Caco-2 (cell line): ENCODE measurements around the gene BPGM. TPM values are rescaled to one million over a fixed set of nuclear protein-coding genes. Genes with fewer than 3 reads are reported as not detected.

Experiments
- BruUV-seq: library from RNA; stranded (reverse); fragments of 400-500 nt; replicated peaks from 2 replicates; lab custom pipeline; 2021; lab: Mats Ljungman, UMichigan
- CTCF ChIA-PET: fragments of 300-600 bp; sonication (Branson Sonifier 250); formaldehyde crosslinking; loops from one replicate; lab custom pipeline; 2022; ENCODE audit warnings: antibody characterized with exemption; lab: Charles Lee
- POLR2A ChIA-PET: fragments of 300-600 bp; sonication (Branson Sonifier 250); formaldehyde crosslinking; loops from one replicate; lab custom pipeline; 2022; ENCODE audit warnings: antibody characterized with exemption; lab: Charles Lee
- DNase-seq, 2 experiments: peaks; one replicate each; pipeline versions ENCODE4 v3.0.0 to v3.0.0-alpha.2; 2020 to 2022
- H3K27me3 ChIP-seq: replicated peaks from 2 replicates; pipeline ENCODE4 v1.6.0; 2011; ENCODE audit warnings: low read length; ENCODE audit not compliant: control insufficient read depth, insufficient read depth
- H3K36me3 ChIP-seq: 2 replicates; pipeline ENCODE4 v1.5.1; 2011; ENCODE audit warnings: low read length; ENCODE audit not compliant: control insufficient read depth, insufficient read depth
- H3K4me1 ChIP-seq: fragments of 250-450 bp; sonication (Bioruptor Pico); 2 replicates; pipeline ENCODE4 v1.5.1; 2020; ENCODE audit warnings: mild to moderate bottlenecking
- H3K4me3 ChIP-seq: 2 replicates; pipeline ENCODE4 v1.5.1; 2011; ENCODE audit warnings: low read depth, mild to moderate bottlenecking, control low read depth, low read length
- H3K9me3 ChIP-seq: fragments of 250-450 bp; sonication (Bioruptor Pico); 2 replicates; pipeline ENCODE4 v1.5.1; 2020; ENCODE audit warnings: mild to moderate bottlenecking, moderate library complexity
- H3K27ac Mint-ChIP-seq: one replicate; pipeline ENCODE4 v1.8.0; 2022; ENCODE audit warnings: mixed read lengths; ENCODE audit not compliant: unreplicated experiment
- H3K27me3 Mint-ChIP-seq: one replicate; pipeline ENCODE4 v1.8.0; 2022; ENCODE audit warnings: mixed read lengths; ENCODE audit not compliant: insufficient read depth, unreplicated experiment
- H3K36me3 Mint-ChIP-seq: one replicate; pipeline ENCODE4 v1.8.0; 2022; ENCODE audit warnings: mild to moderate bottlenecking, mixed read lengths; ENCODE audit not compliant: insufficient read depth, unreplicated experiment
- H3K4me1 Mint-ChIP-seq: one replicate; pipeline ENCODE4 v1.8.0; 2022; ENCODE audit warnings: low read depth, mixed read lengths; ENCODE audit not compliant: unreplicated experiment
- H3K4me3 Mint-ChIP-seq: one replicate; pipeline ENCODE4 v1.8.0; 2022; ENCODE audit warnings: mild to moderate bottlenecking, moderate library complexity, mixed read lengths; ENCODE audit not compliant: unreplicated experiment
- H3K9me3 Mint-ChIP-seq: one replicate; pipeline ENCODE4 v1.8.0; 2022; ENCODE audit warnings: mixed read lengths; ENCODE audit not compliant: unreplicated experiment
- intact Hi-C: fragments of 100-400 bp; cut with micrococcal nuclease; formaldehyde crosslinking; loops from one replicate; pipeline ENCODE4 v1.10.0; 2022; ENCODE audit not compliant: unreplicated experiment
- total RNA-seq: library from RNA; stranded (reverse); gene quantifications from 2 replicates; pipeline ENCODE4 v1.2.3, GENCODE V29; 2022
- TF ChIP-seq, protein P1 (sequence below), 2 experiments: fragments of 200-600 bp in 1 of 2; IDR thresholded peaks; 1 replicate in 1 of 2; 2 replicates in 1 of 2; pipeline versions ENCODE4 v1.5.1 to v1.8.0; 2011 to 2022; ENCODE audit warnings: antibody characterized with exemption in 1 of 2, control low read depth in 1 of 2, inconsistent platforms in 1 of 2, low read depth in 1 of 2, low read length in 1 of 2, mild to moderate bottlenecking in 1 of 2, moderate library complexity in 1 of 2; ENCODE audit not compliant: insufficient read depth in 1 of 2, severe bottlenecking in 1 of 2, unreplicated experiment in 1 of 2

BPGM gene
- total RNA-seq, 1 experiment from 2014 or later: 8.1 TPM

DNA sequence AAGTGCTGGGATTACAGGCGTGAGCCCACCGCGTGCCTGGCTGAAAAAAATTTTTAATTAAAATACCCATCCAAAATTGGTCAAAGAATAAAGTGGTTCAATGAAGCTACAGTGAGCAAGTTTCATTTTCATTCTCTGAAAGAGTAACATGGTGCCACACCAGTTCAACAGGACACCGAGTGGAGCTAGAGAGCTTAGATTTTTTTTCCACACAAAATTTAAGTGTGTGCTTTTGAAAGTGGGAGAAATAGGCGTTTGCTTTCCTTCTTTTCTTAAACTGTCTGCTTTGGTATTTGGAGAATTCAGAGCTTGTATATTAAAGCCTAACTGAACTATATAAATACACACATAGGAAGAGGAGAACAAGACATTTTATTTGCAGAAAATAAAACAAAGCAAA is 43.4 kb downstream of the BPGM start:
- Mint-ChIP-seq H3K9me3 (no peaks in the 10 kb centered on the region), H3K27ac (no peak overlapping the region)
- intact Hi-C loops: loop anchor here (1.0 to 5.0 kb wide), 6 partner anchors 21 to 264 kb away; no protein-coding TSS in a partner anchor

DNA sequence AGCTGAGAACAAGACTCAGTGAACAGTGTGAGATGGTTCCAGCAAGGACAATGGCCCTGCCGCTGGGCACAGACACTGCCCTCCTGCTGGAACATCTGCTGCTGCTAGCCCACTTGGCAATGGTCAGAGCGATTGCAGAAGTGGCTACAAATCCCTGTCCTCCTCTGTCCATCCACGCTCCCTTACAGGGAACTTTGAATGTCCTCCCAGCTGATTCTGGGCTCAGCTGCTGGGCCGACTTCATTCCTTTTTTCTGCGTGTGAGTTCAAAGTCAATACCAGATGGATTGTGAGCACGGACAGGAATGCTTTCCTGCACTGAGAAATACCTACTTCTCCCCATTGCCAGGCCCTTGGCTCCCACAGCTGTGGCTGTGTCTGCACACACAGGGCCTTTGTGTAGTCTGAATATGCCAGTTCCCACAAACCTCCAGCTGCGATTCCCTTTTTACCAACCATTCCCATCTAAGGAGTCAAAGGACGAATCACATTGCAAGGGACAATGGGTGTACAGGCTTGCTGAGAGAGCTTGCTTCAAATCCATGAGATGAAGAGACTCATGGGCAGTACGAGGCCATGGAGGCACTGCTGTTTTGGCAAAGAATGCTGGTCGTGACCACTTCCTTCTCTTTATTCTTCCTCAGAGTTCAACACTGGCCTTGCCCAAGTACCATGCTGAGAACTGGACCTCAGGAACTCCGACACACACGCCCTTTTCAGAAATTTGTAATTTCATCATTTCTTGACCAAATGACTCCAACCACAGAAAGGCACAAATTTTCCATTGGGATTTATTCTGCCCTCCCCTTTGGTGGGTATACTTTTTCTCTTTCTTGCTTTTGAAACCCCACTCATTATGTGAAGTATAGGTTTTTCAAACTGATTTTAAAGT is 44.2 kb downstream of the BPGM start:
- no peaks in the 10 kb centered on the region for H3K9me3 ChIP-seq
- Mint-ChIP-seq H3K4me1 (peaks cover 30% of the 10 kb centered on the region), H3K36me3 (no peaks in the 10 kb centered on the region)

More for the DNA sequence above, 43.4 kb downstream of the BPGM start:
- Mint-ChIP-seq H3K27me3 (no peaks in the 10 kb centered on the region), H3K4me1 (peaks cover 30% of the 10 kb centered on the region), H3K36me3 (no peaks in the 10 kb centered on the region), H3K4me3 (no peak overlapping the region)
- ChIA-PET CTCF (interaction anchor here (0.6 to 1.9 kb wide), 13 partner anchors 11 to 296 kb away, joined by 3 to 15 read pairs (median 3); partner anchors contain the start of genes AGBL3 and CALD1), POLR2A (interaction anchor here (1.8 kb wide), 1 partner anchor 251 kb away, joined by 5 read pairs; no protein-coding TSS in a partner anchor)
- no peaks in the 10 kb centered on the region for H3K27me3 ChIP-seq
- H3K4me3 ChIP-seq: no peak overlapping the region
- peak in 1 of 2 experiments; percentile 42 for DNase-seq
- H3K4me1 ChIP-seq: peaks cover 12% of the 10 kb centered on the region
- H3K9me3 ChIP-seq: no peaks in the 10 kb centered on the region
- no peaks in the 10 kb centered on the region for H3K36me3 ChIP-seq
- TF ChIP-seq, protein P1, sequence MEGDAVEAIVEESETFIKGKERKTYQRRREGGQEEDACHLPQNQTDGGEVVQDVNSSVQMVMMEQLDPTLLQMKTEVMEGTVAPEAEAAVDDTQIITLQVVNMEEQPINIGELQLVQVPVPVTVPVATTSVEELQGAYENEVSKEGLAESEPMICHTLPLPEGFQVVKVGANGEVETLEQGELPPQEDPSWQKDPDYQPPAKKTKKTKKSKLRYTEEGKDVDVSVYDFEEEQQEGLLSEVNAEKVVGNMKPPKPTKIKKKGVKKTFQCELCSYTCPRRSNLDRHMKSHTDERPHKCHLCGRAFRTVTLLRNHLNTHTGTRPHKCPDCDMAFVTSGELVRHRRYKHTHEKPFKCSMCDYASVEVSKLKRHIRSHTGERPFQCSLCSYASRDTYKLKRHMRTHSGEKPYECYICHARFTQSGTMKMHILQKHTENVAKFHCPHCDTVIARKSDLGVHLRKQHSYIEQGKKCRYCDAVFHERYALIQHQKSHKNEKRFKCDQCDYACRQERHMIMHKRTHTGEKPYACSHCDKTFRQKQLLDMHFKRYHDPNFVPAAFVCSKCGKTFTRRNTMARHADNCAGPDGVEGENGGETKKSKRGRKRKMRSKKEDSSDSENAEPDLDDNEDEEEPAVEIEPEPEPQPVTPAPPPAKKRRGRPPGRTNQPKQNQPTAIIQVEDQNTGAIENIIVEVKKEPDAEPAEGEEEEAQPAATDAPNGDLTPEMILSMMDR (IDR thresholded peaks at IDR 0.05; ENCODE audit: insufficient read depth in 1 of 2, low read depth in 1 of 2, low read length in 1 of 2, severe bottlenecking in 1 of 2, unreplicated experiment in 1 of 2): peak; percentile 35 to 64
- BruUV-seq: no TSS peak

More for the DNA sequence above, 44.2 kb downstream of the BPGM start:
- BruUV-seq: no TSS peak
- H3K4me3 ChIP-seq: no peak overlapping the region
- CTCF ChIA-PET: interaction anchor here (0.6 to 1.9 kb wide), 10 partner anchors 10 to 295 kb away, joined by 3 to 15 read pairs (median 3); partner anchors contain the start of genes AGBL3 and CALD1
- no peaks in the 10 kb centered on the region for H3K27me3 ChIP-seq
- no peak overlapping the region for H3K4me3 Mint-ChIP-seq
- DNase-seq: no peak
- POLR2A ChIA-PET: interaction anchor here (1.8 kb wide), 1 partner anchor 250 kb away, joined by 5 read pairs; no protein-coding TSS in a partner anchor
- intact Hi-C loops: loop anchor here (1.0 to 5.0 kb wide), 6 partner anchors 20 to 263 kb away; no protein-coding TSS in a partner anchor
- no peaks in the 10 kb centered on the region for H3K9me3 Mint-ChIP-seq
- peak overlapping the region; percentile 73 for H3K27ac Mint-ChIP-seq
- no peaks in the 10 kb centered on the region for H3K36me3 ChIP-seq
- peaks cover 12% of the 10 kb centered on the region for H3K4me1 ChIP-seq
- no peaks in the 10 kb centered on the region for H3K27me3 Mint-ChIP-seq
- TF ChIP-seq, protein P1 (IDR thresholded peaks at IDR 0.05; ENCODE audit: insufficient read depth in 1 of 2, low read depth in 1 of 2, low read length in 1 of 2, severe bottlenecking in 1 of 2, unreplicated experiment in 1 of 2): no peak
